ENCODE results near the gene SUN1.

Gene SUN1

GRCh38 chr7:910441-910861 lies 78.2 kb downstream of the SUN1 start:
- Histone ChIP-seq H3K4me1 (ENCODE audit: low read length) (no peaks in the 10 kb centered on the region), H3K9ac (ENCODE audit: low read length) (no peak overlapping the region), H3F3A (ENCODE audit: insufficient read depth, low read length) (peaks cover under 1% of the 10 kb centered on the region; the same call in 1 of the 2 replicates), H3K27ac (ENCODE audit: low read length) (no peak overlapping the region), H3K27me3 (replicated peaks; ENCODE audit: insufficient read depth, low read length) (peaks cover 18% of the 10 kb centered on the region), H2AFZ (ENCODE audit: low read length) (no peak overlapping the region), H3K79me2 (ENCODE audit: low read length) (no peaks in the 10 kb centered on the region), H3K4me3 (ENCODE audit: low read length) (no peak overlapping the region), H3K9me3 (replicated peaks; ENCODE audit: insufficient read depth, low read length) (no peaks in the 10 kb centered on the region; the same call in 1 of the 2 replicates), H4K20me1 (ENCODE audit: insufficient read depth, low read length) (no peaks in the 10 kb centered on the region), H3K9me2 (replicated peaks; ENCODE audit: insufficient read depth, low read length) (no peaks in the 10 kb centered on the region), H3K36me3 (replicated peaks; ENCODE audit: insufficient read depth, low read length) (no peaks in the 10 kb centered on the region), H3K4me2 (ENCODE audit: low read depth, low read length) (no peak overlapping the region)
- TF ChIP-seq EZH2 (optimal IDR thresholded peaks at IDR 0.05; ENCODE audit: low read depth, low read length) (no peak), EZH2phosphoT487 (IDR thresholded peaks at IDR 0.05; ENCODE audit: low read length) (no peak)
- TF ChIP-seq, protein P1, sequence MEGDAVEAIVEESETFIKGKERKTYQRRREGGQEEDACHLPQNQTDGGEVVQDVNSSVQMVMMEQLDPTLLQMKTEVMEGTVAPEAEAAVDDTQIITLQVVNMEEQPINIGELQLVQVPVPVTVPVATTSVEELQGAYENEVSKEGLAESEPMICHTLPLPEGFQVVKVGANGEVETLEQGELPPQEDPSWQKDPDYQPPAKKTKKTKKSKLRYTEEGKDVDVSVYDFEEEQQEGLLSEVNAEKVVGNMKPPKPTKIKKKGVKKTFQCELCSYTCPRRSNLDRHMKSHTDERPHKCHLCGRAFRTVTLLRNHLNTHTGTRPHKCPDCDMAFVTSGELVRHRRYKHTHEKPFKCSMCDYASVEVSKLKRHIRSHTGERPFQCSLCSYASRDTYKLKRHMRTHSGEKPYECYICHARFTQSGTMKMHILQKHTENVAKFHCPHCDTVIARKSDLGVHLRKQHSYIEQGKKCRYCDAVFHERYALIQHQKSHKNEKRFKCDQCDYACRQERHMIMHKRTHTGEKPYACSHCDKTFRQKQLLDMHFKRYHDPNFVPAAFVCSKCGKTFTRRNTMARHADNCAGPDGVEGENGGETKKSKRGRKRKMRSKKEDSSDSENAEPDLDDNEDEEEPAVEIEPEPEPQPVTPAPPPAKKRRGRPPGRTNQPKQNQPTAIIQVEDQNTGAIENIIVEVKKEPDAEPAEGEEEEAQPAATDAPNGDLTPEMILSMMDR (IDR thresholded peaks at IDR 0.05; ENCODE audit: low read length) = no peak
- no peak for DNase-seq

GRCh38 chr7:910931-911431 lies 78.7 kb downstream of the SUN1 start:
- Histone ChIP-seq H3K9ac (ENCODE audit: low read length) (no peak overlapping the region), H3K4me1 (ENCODE audit: low read length) (no peaks in the 10 kb centered on the region), H3F3A (ENCODE audit: insufficient read depth, low read length) (no peaks in the 10 kb centered on the region), H3K9me3 (replicated peaks; ENCODE audit: insufficient read depth, low read length) (no peaks in the 10 kb centered on the region; the same call in 1 of the 2 replicates), H3K79me2 (ENCODE audit: low read length) (no peaks in the 10 kb centered on the region), H2AFZ (ENCODE audit: low read length) (no peak overlapping the region), H4K20me1 (ENCODE audit: insufficient read depth, low read length) (no peaks in the 10 kb centered on the region), H3K4me2 (ENCODE audit: low read depth, low read length) (no peak overlapping the region), H3K4me3 (ENCODE audit: low read length) (no peak overlapping the region), H3K27me3 (replicated peaks; ENCODE audit: insufficient read depth, low read length) (peaks cover 22% of the 10 kb centered on the region), H3K27ac (ENCODE audit: low read length) (no peak overlapping the region), H3K36me3 (replicated peaks; ENCODE audit: insufficient read depth, low read length) (no peaks in the 10 kb centered on the region), H3K9me2 (replicated peaks; ENCODE audit: insufficient read depth, low read length) (no peaks in the 10 kb centered on the region)
- TF ChIP-seq, protein P1 (IDR thresholded peaks at IDR 0.05; ENCODE audit: low read length) = no peak
- no peak for TF ChIP-seq EZH2phosphoT487 (IDR thresholded peaks at IDR 0.05; ENCODE audit: low read length)
- TF ChIP-seq EZH2 (optimal IDR thresholded peaks at IDR 0.05; ENCODE audit: low read depth, low read length) = no peak
- DNase-seq = no peak

DNA sequence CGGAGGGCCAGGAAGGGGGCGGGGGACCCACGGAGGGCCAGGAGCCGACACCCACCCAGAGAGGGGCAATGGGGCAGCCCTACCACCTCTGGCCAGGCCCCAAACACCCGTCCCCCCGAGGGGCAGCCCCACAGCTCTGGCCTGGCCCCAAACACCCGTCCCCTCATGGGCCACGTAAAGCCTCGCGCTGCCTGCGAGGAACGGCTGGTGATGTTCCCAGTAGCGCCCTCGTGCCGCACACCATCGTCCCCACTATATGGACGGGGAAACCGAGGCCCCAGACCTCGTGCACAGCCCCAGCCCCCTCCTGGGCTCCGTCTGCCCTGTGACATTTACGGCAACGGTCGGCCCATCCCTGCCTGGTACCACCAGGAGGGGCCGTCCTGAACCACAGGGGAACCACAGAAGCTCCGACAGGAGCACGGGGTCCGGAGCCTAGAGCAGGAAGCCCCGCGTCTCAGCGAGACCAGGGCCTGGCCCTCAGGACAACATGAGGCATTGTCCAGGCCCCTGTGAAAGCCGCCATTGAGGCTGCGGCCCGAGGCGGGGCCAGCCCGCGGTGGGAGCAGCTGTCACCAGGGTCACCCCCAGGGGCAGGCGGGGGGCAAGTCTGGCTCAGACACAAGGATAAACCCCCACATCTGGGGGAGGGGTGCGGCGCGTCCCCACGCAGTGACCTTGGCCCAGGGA lies 79.7 kb downstream of the SUN1 start:
- no peaks in the 10 kb centered on the region for H3F3A ChIP-seq (ENCODE audit: insufficient read depth, low read length)
- H4K20me1 ChIP-seq (ENCODE audit: insufficient read depth, low read length) = no peaks in the 10 kb centered on the region
- DNase-seq = no peak
- no peaks in the 10 kb centered on the region for H3K9me3 ChIP-seq (replicated peaks; ENCODE audit: insufficient read depth, low read length)
- H3K79me2 ChIP-seq (ENCODE audit: low read length) = no peaks in the 10 kb centered on the region
- H3K9me2 ChIP-seq (replicated peaks; ENCODE audit: insufficient read depth, low read length) = no peaks in the 10 kb centered on the region
- H3K27ac ChIP-seq (ENCODE audit: low read length) = no peak overlapping the region
- no peaks in the 10 kb centered on the region for H3K4me1 ChIP-seq (ENCODE audit: low read length)
- no peak overlapping the region for H2AFZ ChIP-seq (ENCODE audit: low read length)
- no peak overlapping the region for H3K4me3 ChIP-seq (ENCODE audit: low read length)
- no peak overlapping the region for H3K9ac ChIP-seq (ENCODE audit: low read length)
- peaks cover 27% of the 10 kb centered on the region for H3K27me3 ChIP-seq (replicated peaks; ENCODE audit: insufficient read depth, low read length)
- H3K4me2 ChIP-seq (ENCODE audit: low read depth, low read length) = no peak overlapping the region
- TF ChIP-seq EZH2 (optimal IDR thresholded peaks at IDR 0.05; ENCODE audit: low read depth, low read length) = no peak
- no peaks in the 10 kb centered on the region for H3K36me3 ChIP-seq (replicated peaks; ENCODE audit: insufficient read depth, low read length)
